Renal cortex interstitium (tissue), 11 donors: Measurements from ENCODE around the gene RASSF4. TPM values are rescaled to one million over a fixed set of nuclear protein-coding genes. Genes with fewer than 3 reads are reported as not detected.

ENCODE experiments used
- DNase-seq, 11 donors: peaks; one replicate each; pipeline ENCODE4 v3.0.0-alpha.2; 2013; ENCODE audit warnings: low read depth in 9 of 11, low spot score in 4 of 11; ENCODE audit errors: extremely low read depth in 1 of 11
- polyA plus RNA-seq, 3 donors: library from polyadenylated mRNA; unstranded; fragments of 120-200 nt; gene quantifications; one replicate each; pipeline ENCODE4 v1.2.1, GENCODE V29; 2013; ENCODE audit not compliant: insufficient read length in 3 of 3

Gene RASSF4
- polyA plus RNA-seq, 3 donors: 25.2 to 40.8 (median 26.8) TPM

DNA sequence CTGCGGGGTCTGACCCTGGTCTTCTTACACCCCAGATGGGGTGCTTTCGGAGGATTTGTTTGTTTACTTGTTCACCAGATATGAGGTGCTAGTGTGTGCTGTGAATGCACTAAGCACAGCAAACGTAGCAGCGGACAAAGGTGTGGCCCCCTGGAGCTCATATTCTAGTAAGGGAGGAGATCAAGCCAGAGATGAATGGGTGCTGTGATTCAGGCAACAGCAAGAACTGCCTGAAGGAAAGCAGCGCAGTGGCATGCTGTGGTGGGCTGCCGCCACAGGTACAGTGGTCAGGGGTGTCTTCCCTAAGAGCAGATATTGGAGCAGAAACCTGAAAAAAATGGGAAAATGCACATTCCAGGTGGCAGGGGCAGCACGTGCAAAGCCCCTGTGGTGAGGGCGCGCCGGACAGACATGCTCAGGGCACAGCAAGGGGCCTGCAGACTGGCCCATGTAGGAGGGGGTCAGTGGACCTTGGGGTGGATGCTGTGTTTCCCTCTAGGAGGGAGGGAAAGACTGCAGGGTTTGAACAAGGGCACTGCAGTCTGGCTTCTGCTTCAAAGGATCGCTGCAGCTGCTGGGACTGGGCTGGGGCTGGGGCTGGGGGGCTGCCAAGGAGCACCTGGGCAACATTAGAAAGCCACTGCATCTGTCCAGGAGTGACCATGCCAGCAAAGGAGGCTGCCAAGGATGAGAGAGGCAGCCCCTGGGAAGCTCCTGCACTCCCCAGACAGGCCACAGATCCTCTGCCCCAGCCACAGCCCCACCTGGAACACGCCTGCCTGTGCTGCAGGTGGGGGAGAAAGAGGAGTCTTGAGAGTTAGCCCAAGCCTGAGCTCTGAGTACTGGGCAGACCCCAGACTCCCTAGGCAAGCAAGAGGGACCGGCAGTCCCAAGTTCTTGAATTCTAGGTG, 19.9 kb downstream of the RASSF4 start:
- DNase-seq: no peak

DNA sequence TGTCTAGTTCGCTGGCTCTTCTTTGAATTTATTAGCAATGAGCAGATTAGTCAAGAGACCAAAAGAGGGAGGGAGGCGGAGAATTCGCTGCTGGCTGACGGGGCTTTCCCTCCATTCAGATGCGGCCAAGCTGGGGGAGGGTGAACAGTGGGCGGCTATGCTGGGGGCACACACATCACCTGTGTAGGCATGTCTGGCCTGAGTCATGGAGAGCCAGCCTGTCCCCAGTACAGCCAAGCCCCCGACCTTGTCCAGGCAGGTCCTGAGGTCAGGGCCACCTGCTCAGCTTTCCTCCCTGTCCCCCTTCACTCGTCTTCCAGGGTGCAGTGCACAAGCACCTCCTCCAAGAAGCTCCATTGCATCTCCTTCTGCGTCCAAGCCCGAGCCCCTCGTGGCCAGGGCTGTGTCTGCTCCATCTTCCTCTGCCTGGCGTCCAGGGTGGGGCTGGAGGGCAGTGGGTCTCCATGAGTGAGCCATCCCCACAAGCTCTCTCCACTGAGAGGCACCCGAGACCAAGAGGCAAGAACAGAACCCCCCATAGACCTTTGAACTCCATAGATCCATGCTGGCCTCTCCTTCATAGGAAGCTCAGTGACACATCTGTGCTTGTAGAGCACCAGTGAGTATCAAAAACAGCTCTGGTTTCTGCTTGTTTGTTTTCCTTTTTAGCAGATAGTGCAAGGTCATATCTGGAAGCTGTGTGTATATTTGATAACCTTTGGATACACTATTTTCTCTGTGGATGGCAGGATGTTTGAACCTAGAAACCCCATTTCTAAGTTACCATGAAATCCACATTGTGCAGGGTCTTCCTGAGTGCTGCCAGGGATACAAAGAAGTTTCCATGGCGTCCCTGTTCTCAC, 20.9 kb downstream of the RASSF4 start:
- DNase-seq: no peak

DNA sequence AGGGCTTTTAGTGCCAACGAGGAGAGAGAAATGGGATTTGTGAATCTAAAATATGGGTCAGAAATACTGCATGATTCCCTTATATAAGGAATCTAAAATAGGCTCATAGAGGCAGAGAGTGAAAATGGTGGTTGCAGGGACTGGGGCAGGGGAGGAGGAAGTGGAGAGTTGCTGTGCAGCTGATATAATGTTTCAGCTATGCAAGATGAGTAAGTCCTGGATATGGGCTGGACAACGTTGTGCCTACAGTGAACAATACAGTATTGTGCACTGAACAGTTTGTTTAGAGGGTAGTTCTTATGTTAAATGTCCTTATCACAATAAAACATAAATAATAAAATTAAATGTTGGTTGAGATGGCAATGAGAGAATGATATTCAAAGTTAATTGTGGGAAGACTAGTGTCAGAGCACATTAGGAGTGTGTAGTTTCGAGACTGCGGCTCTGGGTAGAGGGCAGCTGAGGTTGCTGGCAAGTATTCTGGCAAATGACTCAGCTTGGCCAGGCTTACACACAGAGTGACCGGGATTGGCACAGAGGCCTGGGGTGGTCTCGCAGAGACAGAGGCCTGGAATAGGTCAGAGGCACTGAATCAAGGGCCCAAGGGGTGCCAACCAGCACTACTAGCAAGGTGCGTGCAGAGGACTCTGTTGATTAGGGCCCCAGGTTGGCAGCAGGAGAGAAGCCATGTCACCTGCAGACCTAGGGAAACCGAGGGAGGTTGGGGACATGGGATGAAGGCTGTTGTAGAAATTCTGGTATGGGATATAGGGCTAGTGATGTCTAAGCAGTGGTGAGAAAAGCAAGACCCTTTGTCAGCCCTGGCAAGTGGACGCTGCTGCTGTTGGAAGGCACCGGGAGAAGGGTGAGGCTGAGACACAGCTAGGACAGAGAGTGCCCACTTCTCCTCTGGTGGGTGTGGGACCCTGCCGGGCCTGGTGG, 21.8 kb downstream of the RASSF4 start:
- DNase-seq: no peak

DNA sequence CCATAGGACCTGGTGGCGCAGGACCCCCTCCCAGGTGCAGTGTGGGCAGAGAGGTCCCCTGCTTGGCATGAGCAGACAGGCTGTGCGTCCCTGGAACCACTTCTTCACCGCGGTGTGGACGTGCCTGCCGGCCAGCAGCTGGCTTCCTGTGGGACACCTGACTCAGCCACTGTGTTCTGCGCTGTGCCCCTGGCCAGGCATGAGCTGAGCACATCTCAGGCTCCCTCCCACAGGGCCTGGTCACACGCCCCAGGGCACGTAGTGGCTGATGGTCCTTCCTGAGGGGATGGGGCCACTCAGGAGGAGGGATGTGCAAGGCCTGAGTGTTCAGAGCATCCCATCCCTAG, 22.5 kb downstream of the RASSF4 start:
- no peak for DNase-seq

DNA sequence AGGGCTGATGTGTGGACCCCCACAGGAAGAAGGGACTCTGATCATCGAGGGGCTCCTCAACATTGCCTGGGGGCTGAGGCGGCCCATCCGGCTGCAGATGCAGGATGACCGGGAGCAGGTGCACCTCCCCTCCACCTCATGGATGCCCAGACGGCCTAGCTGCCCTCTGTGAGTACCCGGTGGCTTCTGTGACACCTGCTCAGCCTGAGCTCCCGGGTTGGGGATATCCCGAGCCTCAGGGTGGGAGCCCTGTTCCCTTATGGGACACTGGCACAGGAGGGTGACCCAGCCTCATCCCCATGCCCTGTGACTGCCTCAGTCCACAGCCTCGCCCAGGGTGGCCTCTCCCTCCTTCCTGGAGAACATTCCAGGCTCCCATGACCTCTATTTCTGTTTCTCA, 22.9 kb downstream of the RASSF4 start:
- DNase-seq: no peak

DNA sequence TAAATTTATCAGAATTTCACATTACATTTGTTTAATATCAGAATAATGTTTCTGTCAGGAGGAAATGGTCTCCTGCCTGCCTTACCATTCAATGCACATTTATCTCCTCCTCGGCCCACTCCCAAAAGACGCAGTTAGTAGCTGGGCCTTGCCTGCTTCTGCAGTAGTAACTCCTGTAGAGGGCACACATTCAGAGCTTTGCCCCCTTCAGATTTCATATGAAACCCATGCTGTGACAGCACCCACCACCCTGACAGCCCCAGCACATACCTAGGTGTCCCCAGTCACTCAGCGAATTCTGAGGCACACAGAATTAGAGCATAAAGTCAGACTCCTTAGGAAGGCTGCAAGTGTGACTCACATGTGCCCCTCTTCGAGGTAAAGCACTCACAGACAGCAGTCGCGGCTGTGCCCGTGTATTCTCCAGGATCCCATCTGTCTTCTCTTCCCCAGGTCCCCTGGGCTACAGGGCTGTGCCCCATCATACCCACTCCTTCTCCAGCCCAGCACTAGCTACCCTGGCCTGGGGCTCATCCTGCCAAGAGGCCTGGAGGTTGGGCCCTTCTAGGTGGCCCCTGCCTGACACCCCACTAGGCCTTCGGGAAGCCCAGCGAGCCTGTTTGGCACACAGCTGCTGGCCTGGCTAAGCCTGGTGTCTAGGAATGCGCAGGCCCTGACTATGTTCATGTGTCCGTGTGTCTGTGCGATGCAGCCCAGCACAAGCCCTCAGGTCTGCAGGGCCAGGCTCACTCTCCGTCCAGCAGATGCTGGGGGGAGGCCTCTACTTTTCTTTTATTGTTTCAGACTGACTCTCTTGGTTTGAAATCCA, 23.7 kb downstream of the RASSF4 start:
- no peak for DNase-seq

DNA sequence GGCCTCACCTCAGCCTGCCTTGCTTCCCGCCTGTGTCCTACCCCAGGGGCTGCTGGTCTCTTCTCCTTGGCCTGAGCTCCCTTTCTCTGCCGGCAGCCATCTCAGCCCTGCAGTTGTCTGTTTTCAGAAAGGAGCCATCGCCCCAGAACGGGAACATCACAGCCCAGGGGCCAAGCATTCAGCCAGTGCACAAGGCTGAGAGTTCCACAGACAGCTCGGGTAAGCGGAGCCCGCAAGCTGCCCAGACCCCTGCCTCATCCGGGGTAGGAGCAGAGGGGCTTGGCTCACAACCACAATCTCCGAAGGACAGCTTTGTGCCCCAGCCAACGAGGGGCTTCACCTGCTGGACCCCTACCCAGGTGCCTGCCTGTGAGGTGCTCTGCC, 24.3 kb downstream of the RASSF4 start:
- DNase-seq: no peak

DNA sequence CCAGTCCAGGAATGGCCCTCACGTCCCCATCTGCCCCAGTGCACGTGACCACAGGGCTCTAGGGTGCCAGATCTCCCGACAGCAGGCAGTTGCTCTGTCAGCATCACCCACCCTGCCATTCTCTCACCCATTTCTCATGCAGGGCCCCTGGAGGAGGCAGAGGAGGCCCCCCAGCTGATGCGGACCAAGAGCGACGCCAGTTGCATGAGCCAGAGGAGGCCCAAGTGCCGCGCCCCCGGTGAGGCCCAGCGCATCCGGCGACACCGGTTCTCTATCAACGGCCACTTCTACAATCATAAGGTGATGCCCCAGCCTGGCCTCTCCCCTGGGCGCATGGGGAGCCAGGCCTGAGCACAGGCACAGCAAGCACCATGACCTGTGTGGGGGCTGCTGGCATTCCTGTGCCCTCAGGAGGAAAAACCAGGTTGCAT, 25.1 kb downstream of the RASSF4 start:
- no peak for DNase-seq

DNA sequence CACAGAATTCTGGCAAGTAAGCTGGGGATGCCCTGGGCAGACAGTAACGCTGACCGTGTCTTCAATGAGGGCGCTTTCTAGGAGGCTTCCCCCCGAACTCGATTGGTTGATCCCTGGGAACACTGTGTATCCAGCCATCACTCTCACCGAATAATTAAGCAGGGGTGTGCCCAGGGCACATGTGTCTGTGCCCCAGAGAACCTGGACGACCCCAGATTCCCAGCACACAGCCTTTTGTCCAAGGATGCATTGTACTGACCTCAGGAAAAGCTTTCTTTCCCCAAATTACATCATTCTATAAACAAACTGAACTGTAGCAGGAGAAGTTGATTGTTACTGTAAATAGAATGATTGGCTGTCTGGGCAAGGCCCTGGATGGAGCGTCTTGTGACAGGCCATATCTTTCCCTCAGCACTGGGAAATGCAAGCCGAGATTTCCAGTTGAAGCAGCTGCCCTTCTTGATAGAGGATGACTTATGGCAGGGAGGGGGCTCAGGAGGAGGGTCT, 25.6 kb downstream of the RASSF4 start:
- DNase-seq: no peak

DNA sequence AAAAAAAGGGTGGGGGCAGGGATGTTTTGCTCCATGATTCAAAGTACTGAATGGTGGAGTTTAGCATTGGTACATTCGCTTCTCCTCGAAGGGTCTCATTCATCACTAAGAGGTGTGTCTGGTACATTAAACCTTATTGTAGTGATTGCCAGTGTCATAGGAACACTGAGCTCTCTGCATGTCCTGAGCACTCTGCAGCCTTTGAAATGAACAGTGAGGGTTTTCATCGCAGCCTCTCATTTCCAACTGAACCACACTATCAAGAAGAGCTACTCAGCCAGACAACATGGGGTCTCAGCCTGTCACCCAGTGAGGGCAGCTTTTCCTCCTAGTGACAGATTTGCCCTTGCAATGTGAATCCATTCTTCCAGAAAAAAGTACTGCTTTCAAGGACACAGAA, 26.6 kb downstream of the RASSF4 start:
- DNase-seq: no peak

DNA sequence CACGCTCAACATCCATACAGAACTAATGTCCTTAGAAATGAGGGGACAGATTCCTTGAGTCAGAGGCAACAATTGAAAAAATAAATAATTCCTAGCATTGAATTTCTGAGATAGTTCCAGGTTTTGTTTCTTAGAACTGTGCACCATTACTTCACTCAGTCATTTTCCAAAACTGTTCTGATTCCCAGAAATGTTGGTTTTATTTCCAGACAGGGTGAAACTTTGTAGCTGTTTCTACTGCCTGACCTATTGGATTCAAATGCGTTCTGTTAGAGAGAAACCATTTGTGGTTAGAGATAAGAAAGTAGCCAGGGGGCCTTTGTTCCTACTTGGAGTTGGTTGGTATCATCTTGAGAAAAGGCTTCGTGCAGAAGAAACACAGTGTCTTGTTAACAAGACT, 27.1 kb downstream of the RASSF4 start:
- DNase-seq: no peak

DNA sequence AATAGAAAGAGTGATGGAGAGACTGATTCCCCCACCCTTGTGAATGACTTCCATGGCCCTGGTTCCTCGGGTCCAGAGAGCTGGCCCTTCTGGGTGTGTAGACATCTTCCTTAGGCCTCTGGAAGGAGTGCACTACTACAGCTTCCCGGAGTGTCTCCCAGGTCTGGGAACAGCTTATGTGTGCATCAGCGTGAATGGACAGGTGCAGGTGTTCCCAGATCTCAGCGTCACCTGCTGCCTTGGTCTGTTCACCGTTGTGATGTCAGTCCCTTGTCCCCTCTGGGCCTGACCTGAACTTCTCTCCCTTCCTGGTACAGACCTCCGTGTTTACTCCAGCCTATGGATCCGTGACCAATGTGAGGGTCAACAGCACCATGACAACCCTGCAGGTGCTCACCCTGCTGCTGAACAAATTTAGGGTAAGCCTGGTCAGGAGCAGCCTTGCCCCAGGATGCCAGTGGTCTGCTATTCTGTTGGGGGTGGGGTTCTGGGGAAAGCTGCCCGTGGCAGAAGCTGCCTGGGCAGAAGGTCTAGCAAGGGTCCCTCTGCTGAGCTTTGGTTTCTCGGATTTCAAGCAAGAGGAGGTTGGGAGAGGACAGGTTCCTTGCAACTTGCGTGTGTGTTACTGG, 29.5 kb downstream of the RASSF4 start:
- no peak for DNase-seq

DNA sequence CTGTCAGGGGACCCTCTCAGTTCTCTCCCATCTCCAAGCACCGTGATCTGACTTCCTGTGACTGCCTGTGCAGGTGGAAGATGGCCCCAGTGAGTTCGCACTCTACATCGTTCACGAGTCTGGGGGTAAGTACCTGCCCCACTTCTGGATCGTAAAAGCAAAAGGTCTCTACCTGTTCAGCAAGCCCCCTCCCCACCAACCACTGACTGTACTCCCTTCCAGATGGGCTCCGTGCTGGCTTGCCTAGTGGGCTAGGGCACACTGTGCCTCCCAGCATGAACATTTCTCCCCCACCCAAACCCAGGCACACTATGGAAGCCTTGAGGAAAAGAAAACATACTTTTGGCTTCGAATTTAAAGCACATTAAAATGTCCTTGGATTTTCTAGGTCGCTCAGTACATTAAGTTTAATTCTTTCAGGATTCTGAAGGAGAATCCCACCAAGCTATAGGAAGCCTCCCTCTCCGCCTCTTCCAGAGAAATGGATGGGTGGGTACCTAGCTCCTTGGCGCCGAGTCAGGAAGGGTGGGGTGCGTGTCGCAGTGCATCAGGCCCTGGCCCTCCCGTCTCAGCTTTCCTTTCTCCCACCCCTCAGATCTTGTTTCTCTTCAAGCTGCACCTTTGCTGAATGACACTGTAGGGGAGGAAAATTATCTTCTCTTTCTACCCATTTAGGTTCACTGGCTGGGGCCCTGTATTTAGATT, 30.1 kb downstream of the RASSF4 start:
- no peak for DNase-seq

DNA sequence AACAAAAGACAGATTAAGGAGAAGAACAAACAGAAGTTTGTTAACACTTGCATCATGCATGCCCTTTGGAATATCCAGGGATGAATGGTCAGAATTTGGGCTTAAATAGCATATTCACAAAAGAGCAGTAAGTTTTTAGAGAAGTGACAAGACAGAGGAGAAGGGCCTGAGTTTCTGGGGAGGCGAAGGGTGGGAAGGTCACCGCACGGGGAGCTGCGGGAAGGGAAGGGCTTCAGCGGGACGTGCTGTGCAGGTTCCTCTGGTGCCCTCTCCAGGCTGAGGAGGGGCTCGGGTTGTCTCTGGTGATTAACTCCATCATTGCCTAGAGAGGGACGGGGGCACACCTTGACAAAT, 30.7 kb downstream of the RASSF4 start:
- no peak for DNase-seq

DNA sequence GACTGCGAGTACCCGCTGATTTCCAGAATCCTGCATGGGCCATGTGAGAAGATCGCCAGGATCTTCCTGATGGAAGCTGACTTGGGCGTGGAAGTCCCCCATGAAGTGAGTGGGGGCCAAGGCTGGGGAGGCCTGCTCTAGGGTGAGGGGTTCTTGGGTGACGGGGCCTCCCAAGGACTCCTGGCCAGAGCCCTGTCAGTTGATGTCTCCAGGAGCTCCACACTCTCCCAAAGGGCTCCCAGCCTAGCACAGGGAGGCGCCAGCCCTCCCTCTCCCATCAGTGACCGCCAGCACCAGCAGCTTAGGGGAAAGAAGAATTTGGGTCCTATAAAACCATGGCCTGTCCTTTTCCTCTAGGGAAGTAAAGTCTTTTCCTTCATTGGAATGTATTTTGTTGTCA, 31.4 kb downstream of the RASSF4 start:
- DNase-seq: no peak

DNA sequence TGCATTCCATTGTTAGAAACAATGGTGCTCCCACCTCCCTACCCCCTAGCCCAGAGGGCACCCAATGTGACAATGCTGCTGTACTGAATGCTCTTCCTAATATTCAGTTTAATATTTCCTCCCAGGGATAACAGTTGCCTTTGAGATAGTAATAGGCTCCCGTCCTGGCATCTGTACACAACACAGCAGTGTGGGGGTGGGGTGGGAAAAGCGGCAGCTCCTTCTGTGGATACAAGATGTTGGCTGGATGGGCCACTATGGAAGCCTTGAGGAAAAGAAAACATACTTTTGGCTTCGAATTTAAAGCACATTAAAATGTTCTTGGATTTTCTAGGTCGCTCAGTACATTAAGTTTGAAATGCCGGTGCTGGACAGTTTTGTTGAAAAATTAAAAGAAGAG, 32.0 kb downstream of the RASSF4 start:
- no peak for DNase-seq

DNA sequence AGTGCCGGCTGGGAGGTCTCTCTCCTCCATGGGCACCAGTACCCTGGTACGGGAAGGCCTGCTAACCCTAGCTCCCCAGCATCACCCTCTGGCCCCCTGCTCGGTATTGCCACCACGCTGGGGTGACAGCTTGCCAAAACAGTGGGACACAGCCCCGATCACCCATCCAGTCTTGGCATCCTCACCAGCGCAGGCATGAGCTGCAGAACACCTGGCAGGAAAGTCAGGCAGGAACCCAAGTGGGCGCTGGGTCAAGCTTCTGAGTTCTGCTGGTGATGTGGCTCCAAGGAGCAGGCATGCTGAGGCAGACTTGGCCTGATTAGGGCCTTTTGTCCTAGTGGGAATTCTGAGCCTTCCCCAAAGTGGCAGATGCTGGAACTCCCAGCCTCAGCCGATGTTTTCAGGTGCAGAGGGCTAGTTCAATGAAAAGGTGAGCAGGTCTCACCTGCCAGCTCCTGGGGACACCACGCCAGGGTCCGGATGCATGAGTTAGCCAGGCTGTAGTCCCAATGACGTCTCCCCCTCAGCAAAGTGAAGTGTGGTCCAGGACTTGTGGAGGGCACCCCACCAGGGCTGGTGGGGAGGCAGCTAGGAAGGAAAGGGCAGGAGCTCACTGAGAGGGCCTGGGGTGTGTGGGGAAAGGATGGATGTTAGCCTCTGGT, 32.6 kb downstream of the RASSF4 start:
- no peak for DNase-seq
